Measurements from ENCODE around the gene VGLL1. TPM values are rescaled to one million over a fixed set of nuclear protein-coding genes. Genes with fewer than 3 reads are reported as not detected.
A peak's percentile ranks its signal among the peaks of the same experiment; 100 is the strongest.

The VGLL1 gene
- total and polyA plus RNA-seq, 4 donors = 0.40 to 13.8 (median 2.2) TPM

DNA sequence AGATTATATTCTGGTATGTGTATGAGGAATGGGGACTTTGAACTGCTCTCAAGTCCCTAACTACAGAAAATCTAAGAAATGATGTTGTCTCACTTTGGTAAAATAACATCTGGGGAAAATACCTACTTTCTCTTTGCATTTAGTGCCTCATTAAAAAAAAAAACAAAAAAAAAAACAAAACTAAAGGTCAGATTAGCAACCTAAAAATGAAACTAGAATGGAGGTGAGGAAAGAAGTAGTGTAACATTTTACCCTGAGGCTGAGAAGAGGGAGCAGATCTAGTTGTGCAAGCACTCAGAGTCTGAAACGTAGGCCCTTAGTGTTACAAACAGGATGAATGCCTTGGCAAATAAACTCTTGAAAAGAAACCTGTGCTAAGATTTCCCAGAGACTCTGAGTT lies 56.0 kb downstream of the VGLL1 start:
- H3K4me3 ChIP-seq = no peak overlapping the region
- H3K27ac ChIP-seq (ENCODE audit: low read depth in 1 of 2, low read length in 1 of 2) = no peak overlapping the region
- ATAC-seq (ENCODE audit: insufficient read depth, low FRiP score) = no peak
- no peaks in the 10 kb centered on the region for H3K36me3 ChIP-seq (ENCODE audit: control insufficient read depth in 4 of 4, insufficient read depth in 4 of 4, low read length in 4 of 4)
- H3K27me3 ChIP-seq (ENCODE audit: control insufficient read depth in 3 of 3, insufficient read depth in 3 of 3, low read length in 2 of 3) = peaks cover 0 to 7% (median 4%) of the 10 kb centered on the region in 3 donors
- H3K9ac ChIP-seq (ENCODE audit: insufficient read depth in 1 of 2, low read length in 2 of 2) = no peak overlapping the region
- WGBS, 2 donors = 20 to 41% methylated on average over 1 of the region's 1 CpG
- DNase-seq = peak in 1 of 3 donors; percentile 13
- no peaks in the 10 kb centered on the region for H3K9me3 ChIP-seq (ENCODE audit: control insufficient read depth in 4 of 4, insufficient read depth in 3 of 4, low read length in 3 of 4)
- no peaks in the 10 kb centered on the region for H3K4me1 ChIP-seq (ENCODE audit: control insufficient read depth in 5 of 5, insufficient read depth in 5 of 5, low read length in 5 of 5)
- TF ChIP-seq, protein P1, sequence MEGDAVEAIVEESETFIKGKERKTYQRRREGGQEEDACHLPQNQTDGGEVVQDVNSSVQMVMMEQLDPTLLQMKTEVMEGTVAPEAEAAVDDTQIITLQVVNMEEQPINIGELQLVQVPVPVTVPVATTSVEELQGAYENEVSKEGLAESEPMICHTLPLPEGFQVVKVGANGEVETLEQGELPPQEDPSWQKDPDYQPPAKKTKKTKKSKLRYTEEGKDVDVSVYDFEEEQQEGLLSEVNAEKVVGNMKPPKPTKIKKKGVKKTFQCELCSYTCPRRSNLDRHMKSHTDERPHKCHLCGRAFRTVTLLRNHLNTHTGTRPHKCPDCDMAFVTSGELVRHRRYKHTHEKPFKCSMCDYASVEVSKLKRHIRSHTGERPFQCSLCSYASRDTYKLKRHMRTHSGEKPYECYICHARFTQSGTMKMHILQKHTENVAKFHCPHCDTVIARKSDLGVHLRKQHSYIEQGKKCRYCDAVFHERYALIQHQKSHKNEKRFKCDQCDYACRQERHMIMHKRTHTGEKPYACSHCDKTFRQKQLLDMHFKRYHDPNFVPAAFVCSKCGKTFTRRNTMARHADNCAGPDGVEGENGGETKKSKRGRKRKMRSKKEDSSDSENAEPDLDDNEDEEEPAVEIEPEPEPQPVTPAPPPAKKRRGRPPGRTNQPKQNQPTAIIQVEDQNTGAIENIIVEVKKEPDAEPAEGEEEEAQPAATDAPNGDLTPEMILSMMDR (IDR thresholded peaks at IDR 0.05; ENCODE audit: control extremely low read depth, extremely low read depth) = no peak

DNA sequence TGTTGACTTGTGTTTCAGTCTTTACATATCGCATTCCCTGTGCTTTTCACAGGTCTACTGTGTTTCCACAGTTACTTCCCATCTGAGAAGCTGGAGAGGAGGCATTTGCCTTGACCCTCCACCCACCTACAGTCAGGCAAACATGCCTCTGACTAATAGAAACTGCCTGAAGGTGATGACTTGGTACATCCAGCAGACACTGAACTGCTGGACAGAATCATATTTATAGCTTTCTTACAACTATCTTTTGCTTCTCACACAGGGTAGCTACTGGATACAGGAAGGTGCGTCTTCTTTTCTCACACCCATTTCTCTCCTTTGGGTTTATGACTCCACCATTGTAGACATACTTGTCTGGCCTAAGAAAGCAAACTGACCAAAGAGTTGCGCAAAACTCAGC lies 58.0 kb downstream of the VGLL1 start:
- no peaks in the 10 kb centered on the region for H3K36me3 ChIP-seq (ENCODE audit: control insufficient read depth in 4 of 4, insufficient read depth in 4 of 4, low read length in 4 of 4)
- ATAC-seq (ENCODE audit: insufficient read depth, low FRiP score) = no peak
- DNase-seq = no peak
- TF ChIP-seq, protein P1 (IDR thresholded peaks at IDR 0.05; ENCODE audit: control extremely low read depth, extremely low read depth) = no peak
- H3K27ac ChIP-seq (ENCODE audit: low read depth in 1 of 2, low read length in 1 of 2) = no peak overlapping the region
- H3K9me3 ChIP-seq (ENCODE audit: control insufficient read depth in 4 of 4, insufficient read depth in 3 of 4, low read length in 3 of 4) = no peaks in the 10 kb centered on the region
- H3K27me3 ChIP-seq (ENCODE audit: control insufficient read depth in 3 of 3, insufficient read depth in 3 of 3, low read length in 2 of 3) = peaks cover 0 to 5% (median 4%) of the 10 kb centered on the region in 3 donors
- no peaks in the 10 kb centered on the region for H3K4me1 ChIP-seq (ENCODE audit: control insufficient read depth in 5 of 5, insufficient read depth in 5 of 5, low read length in 5 of 5)
- no peak overlapping the region for H3K4me3 ChIP-seq
- no peak overlapping the region for H3K9ac ChIP-seq (ENCODE audit: insufficient read depth in 1 of 2, low read length in 2 of 2)
- WGBS, 2 donors = 88 to 98% methylated on average over 3 of the region's 3 CpGs

DNA sequence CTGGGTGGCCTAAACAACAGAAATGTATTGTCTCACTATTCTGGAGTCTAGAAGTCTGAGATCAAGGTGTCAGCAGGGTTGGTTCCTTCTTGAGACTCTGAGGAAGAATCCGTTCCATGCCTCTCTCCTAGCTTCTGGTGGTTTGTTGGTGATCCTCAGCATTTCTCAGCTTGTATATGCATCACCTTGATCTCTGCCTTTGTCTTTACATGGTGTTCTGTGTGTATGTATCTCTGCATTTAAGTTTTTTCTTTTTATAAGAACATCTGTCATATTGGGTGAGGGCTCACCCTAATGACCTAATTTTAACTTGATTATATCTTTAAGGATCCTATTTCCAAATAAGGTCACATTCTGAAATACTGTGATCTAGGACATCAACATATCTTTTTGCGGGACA lies 65.3 kb downstream of the VGLL1 start:
- peaks cover 0 to 18% (median 16%) of the 10 kb centered on the region in 3 donors for H3K27me3 ChIP-seq (ENCODE audit: control insufficient read depth in 3 of 3, insufficient read depth in 3 of 3, low read length in 2 of 3)
- 79 to 97% methylated on average over 2 of the region's 2 CpGs for WGBS, 2 donors
- H3K4me3 ChIP-seq = no peak overlapping the region
- H3K9me3 ChIP-seq (ENCODE audit: control insufficient read depth in 4 of 4, insufficient read depth in 3 of 4, low read length in 3 of 4) = no peaks in the 10 kb centered on the region
- DNase-seq (no peak), ATAC-seq (ENCODE audit: insufficient read depth, low FRiP score) (no peak)
- H3K36me3 ChIP-seq (ENCODE audit: control insufficient read depth in 4 of 4, insufficient read depth in 4 of 4, low read length in 4 of 4) = no peaks in the 10 kb centered on the region
- H3K4me1 ChIP-seq (ENCODE audit: control insufficient read depth in 5 of 5, insufficient read depth in 5 of 5, low read length in 5 of 5) = no peaks in the 10 kb centered on the region
- TF ChIP-seq, protein P1 (IDR thresholded peaks at IDR 0.05; ENCODE audit: control extremely low read depth, extremely low read depth) = no peak
- H3K27ac ChIP-seq (ENCODE audit: low read depth in 1 of 2, low read length in 1 of 2) = no peak overlapping the region
- H3K9ac ChIP-seq (ENCODE audit: insufficient read depth in 1 of 2, low read length in 2 of 2) = no peak overlapping the region

DNA sequence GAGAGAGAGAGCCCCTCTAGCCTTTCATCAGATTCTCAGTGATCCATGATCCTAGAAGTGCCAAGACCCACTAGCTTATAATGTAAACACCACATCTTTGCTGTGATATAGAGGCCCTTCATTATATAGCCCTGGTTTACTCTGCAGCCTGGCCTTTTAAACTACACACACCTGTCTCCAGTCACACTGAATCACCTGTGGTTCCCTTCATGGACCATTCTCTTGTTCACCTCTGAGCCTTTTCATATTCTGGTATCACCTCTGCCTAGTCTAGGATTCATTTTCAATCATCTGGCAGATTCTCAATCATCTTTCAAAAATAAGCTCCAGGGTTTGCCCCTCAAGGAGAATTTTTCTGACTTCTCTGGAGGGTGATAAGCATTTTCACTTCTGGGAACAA lies 65.9 kb downstream of the VGLL1 start:
- Histone ChIP-seq H3K9me3 (ENCODE audit: control insufficient read depth in 4 of 4, insufficient read depth in 3 of 4, low read length in 3 of 4) (no peaks in the 10 kb centered on the region), H3K9ac (ENCODE audit: insufficient read depth in 1 of 2, low read length in 2 of 2) (no peak overlapping the region), H3K27me3 (ENCODE audit: control insufficient read depth in 3 of 3, insufficient read depth in 3 of 3, low read length in 2 of 3) (peaks cover 0 to 23% (median 16%) of the 10 kb centered on the region in 3 donors), H3K4me1 (ENCODE audit: control insufficient read depth in 5 of 5, insufficient read depth in 5 of 5, low read length in 5 of 5) (no peaks in the 10 kb centered on the region), H3K27ac (ENCODE audit: low read depth in 1 of 2, low read length in 1 of 2) (no peak overlapping the region), H3K36me3 (ENCODE audit: control insufficient read depth in 4 of 4, insufficient read depth in 4 of 4, low read length in 4 of 4) (no peaks in the 10 kb centered on the region), H3K4me3 (no peak overlapping the region)
- DNase-seq (no peak), ATAC-seq (ENCODE audit: insufficient read depth, low FRiP score) (no peak)
- TF ChIP-seq, protein P1 (IDR thresholded peaks at IDR 0.05; ENCODE audit: control extremely low read depth, extremely low read depth) = no peak

Measured in lung (tissue), 12 donors.